Activated CD4-positive, alpha-beta T cell treated with anti-CD3 and anti-CD28 coated beads, Interleukin-10, Interleukin-2, amounts not matched to agents 100 ng/mL and 50 ng/mL, durations not matched to agents 16 hours and 8 hours (primary cell): ENCODE results near the gene PTPRN2.
"Not testable (repeated sequence)": the region's sequence is repeated elsewhere in the genome, so short reads cannot be mapped to it uniquely, and the experiment has no call there.

ENCODE experiments used
- DNase-seq: peaks from one replicate; pipeline ENCODE4 v3.0.0-alpha.2; 2020

Gene PTPRN2

DNA sequence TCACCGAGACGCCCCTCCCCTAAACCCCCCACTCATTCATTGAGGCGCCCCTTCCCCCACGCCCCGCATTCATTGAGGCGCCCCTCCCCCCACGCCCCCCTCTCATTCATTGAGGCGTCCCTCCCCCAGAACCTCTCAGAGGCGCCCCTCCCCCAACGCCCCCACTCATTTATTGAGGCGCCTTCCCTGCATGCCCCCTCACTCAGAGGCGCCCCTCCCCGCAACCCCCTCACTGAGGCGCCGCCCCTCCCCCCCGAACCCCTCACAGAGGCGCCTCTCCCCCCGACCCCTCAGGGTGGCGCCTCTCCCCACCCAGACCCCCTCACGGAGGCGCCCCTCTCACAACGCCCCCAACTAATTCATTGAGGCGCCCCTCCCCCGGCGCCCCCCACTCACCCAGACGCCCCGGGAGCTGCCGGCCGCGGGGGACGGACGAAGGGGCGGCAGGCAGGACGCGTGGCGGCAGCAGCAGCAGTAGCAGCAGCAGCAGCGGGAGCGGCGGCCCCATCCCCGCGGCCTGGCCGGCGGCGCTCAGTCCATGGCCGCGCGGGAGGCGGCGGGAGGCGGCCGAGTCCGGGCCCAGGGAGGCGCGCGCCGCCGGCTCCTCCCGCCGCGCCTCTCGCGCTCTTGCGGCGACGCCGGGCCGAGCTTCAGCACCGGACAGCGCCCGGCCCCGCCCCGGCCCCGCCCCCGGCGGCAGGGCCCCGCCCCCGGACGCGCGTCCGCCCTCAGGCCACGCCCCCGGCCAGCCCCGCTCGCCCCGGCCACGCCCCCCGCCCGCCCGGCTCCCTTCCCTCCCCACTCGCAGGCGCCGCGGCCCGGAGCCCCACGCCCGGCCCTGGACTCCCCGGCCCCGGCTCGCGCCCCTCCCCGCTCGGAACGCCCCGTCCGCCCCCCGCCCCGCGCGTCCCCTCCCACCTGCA, at the start of gene PTPRN2:
PTPRN2 (minus strand) TSS at position 662 of the 923 bp plus-strand sequence.
- peak; percentile 62 for DNase-seq

DNA sequence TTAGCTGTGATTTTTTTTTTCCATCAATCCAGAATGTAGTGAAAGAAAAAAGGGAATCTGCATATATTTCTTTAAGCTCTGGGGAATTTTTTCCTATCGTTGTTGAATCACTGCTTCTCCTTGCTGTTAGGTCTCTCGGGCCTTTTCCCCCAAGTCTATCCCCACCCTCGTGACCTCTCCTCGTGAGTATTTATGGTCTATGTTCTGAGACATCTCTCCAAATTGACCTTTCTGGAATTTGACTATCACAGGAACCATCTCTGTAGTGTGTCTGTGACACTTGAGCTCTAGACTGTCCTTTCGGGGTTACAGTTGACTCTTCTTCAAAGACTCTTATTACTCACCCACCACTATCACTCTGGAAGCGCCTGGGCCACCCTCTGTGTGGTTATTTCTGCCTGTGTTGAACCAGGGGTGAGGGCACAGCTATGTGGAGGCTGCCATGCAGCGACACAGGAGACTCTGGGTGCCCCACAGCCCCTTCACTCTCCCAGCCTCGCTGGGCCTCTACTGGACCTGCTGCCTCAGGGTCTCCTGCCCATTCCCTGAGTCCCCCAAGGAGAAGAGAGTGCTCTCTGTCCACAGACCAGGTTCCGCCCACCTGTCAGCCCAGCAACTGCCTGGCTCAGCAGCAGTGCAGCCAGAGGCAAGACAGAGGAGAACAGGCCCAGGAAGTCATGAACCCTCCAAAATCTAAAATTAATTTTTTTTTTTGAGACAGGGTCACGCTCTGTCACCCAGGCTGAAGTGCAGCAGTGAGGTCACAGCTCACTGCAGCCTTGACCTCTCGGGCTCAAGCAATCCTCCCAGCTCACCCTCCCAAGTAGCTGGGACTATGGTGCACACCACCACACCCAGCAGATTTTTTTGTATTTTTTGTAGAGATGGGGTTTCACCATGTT, 45.7 kb upstream of the PTPRN2 start:
- DNase-seq = no peak

GRCh38 chr7:158631574-158632195, 44.1 kb upstream of the PTPRN2 start:
- DNase-seq = no peak

GRCh38 chr7:158626289-158626688, 38.7 kb upstream of the PTPRN2 start:
- DNase-seq = not testable (repeated sequence)

DNA sequence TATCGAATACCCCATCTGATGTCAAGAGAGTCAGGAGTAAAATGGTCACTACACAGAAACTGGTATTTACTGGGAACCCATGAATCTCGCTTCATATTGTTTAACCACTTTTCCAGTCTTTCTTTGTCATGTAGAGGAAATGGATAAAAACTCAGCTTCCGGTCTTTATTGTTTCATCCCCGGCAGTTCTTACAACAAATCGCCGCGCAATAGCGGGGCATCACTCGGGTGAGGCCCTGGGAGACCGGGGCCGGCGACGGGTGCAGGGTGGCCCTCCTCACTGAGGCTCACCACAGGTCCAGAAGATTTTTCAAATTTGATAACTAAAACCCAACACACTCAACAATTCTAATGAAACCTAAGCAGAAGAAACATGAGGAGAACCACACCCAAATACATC, 35.6 kb upstream of the PTPRN2 start:
- no peak for DNase-seq

- DNase-seq = no peak
Measured at GRCh38 chr7:158620839-158621441, 33.3 kb upstream of the PTPRN2 start.

GRCh38 chr7:158620418-158620817, 32.8 kb upstream of the PTPRN2 start:
- no peak for DNase-seq

DNA sequence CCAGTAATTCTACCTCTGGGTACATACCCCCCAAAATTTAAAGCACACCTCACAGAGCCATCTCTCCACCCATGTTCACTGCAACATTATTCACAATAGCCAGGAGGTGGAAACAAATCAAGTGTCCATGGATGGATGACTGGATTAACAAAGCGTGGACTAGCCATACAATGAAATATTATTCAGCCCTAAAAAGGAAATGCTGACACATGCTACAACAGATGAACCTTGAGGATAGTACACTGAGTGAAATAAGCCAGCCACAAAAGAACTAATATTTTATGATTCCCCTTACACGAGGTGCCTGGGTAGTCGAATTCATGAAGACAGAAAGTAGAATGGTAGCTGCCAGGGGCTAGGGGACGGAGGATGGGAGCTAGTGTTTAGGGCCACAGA, 31.1 kb upstream of the PTPRN2 start:
- no peak for DNase-seq

DNA sequence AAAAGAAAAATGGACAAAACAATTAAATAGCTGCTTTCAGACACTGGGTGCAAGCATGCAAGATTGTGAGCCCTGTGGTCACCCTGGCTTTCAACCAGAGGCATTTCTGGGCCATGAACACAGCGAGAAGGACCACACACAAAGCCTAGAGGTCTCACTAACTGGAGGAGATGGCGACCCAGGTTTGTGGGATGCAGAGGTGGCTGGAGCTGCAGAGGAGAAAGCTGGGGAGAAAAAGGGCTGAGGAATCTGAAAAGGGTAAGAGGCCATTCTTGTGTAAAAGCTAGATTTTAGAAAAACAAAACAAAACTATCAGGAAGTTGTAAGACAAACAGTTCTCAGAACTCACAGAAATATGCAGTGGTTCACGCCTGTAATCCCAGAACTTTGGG, 30.1 kb upstream of the PTPRN2 start:
- no peak for DNase-seq

DNA sequence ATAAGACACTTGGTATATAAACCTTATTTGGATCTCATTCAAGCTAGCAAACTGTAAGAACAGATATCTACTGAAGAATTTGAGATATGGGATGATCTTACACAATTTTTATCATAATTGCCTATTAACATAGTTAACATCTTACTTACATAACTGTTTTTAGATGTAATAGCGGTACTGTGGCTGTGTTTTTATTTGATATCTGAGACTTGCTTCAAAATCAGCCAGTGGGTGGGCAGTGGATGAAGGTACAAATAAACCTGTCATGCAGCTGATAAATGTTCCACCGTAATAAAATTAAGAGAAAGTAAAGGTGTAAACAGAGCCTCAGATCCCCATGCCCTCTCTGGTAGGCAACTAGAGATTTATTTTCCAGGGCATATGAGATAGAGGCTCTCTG, 28.4 kb upstream of the PTPRN2 start:
- no peak for DNase-seq

GRCh38 chr7:158614700-158615099, 27.1 kb upstream of the PTPRN2 start:
- DNase-seq = no peak

- no peak for DNase-seq
Measured at GRCh38 chr7:158613481-158613880, 25.9 kb upstream of the PTPRN2 start.

DNA sequence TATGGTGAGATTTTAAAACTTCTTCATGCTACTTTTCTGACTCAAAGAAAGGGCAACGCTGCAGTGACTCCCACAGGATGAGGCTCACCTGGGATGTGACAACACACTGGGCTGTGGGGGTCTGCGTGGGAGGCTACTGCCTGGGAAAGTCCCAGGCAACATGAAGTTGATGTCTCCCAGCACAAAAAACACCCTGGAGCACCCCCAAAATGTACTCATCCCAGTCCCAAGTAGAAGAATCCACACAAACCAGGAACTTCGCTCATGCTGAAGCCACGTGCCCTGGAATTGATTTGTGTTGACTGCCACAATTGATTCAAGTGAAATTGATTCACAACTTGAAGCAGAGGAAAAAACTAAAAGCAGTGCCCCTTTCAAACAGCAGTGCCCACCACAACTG, 24.9 kb upstream of the PTPRN2 start:
- DNase-seq = no peak

GRCh38 chr7:158611541-158611940, 23.9 kb upstream of the PTPRN2 start:
- no peak for DNase-seq

- DNase-seq = no peak
Measured at GRCh38 chr7:158609313-158609974, 21.8 kb upstream of the PTPRN2 start.

DNA sequence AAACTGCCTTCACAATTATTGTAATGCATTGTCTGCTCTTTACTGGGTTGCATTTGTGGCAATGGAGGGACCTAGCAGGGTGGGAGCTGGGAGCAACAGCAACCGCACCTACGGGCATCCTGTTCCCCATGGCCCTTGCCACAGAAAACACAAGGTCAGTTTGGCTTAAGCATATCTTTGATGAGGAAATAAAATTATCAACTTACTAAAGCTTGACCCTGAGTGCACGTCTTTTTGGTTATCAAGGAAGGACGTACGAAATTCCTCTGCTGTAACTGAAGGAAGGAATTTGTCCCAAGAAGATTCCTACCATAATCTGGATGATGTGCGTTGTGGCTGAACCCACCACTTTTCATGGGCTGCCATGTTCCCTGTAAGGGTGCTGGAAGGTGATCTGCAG, 19.9 kb upstream of the PTPRN2 start:
- DNase-seq = no peak

- DNase-seq = no peak
Measured at GRCh38 chr7:158606671-158607424, 19.2 kb upstream of the PTPRN2 start.

DNA sequence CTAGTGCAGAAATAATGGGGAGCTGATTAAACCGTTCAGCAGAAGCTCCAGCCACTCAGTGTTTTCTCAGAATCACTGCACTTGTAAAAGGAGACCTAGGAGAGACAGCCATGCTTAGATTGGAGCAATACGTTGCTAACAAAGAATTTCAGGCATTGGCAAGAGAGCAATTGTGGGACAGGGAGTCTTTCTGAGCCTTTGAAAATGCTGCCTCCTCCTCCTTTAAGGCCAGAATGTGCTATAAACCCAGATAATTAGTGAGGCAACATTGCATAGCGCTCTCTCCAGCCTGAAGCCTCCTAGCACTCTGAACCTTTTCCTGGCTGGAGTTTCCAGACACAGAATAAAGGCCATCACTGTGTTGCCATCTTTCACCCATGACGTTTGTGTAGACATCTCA, 18.5 kb upstream of the PTPRN2 start:
- no peak for DNase-seq

DNA sequence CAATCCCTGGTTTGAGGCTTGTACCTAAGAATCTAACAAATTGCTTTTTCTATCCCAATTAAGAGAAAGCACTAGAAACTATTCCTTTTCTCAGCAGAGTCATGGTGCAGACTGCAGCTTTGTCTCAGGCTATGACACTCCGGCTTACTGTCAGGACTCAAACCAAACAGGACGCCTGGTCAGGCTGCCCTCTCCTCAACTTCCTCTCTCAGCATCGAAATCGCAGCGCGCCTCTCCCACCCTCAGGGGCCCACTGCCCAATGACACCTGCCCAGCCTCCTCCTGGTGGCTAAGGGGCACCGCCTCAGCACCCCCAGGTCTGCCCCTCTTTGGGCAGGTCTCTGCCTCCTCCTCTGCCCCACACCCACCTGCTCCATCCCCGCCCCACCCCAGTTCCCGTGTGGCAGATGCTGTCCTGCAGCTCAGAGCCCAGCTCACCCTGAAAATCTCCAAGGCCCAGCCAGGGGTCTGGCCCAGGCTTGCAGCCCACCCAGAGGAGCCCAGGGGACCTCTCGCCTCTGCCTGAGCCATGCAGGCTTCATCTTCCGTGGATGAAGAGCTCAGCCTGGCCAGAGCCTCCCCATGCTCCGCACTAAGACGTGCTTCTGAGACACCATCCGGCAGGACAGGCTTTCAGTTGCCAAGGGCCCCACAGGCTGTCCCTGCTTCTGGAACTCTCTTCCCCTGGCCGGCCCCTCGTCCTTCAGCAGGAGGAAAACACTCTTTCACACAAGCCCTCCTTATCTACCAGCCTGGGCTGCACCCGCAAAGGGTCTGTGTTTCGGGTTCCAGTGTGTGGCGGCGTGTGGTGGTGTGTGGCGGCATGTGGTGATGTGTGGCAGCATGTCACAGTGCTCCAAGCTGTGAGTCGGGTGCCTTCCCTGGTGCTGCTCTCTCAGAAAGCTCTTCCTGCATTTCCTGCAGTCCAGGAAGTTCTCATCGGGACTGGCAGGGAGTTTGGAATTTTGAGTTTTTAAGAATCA, 16.4 kb upstream of the PTPRN2 start:
- DNase-seq = no peak
